ENCODE data around the gene TRAPPC4.

GRCh38 chr11:119014209-119014924 lies 4.2 kb upstream of the TRAPPC4 start:
- TF ChIP-seq CTCF (IDR thresholded peaks at IDR 0.05) (no peak), POLR2A (IDR thresholded peaks at IDR 0.05) (no peak)
